ENCODE data around the gene NAA30. TPM values are rescaled to one million over a fixed set of nuclear protein-coding genes. Genes with fewer than 3 reads are reported as not detected.

NAA30 gene
- total RNA-seq, 4 donors from 2014 or later, result 11.6 to 17.7 (median 16.7) TPM

- H3K27me3 ChIP-seq, result no peaks in the 10 kb centered on the region
- no peak for DNase-seq (ENCODE audit: low spot score in 2 of 2)
- peaks cover 27% of the 10 kb centered on the region for H3K36me3 ChIP-seq
- 98% methylated on average over 2 of the region's 2 CpGs for WGBS
- no peaks in the 10 kb centered on the region for H3K4me1 ChIP-seq
- H3K9me3 ChIP-seq, result no peaks in the 10 kb centered on the region
- H3K27ac ChIP-seq, result no peak overlapping the region
- no peak overlapping the region for H3K4me3 ChIP-seq
- TF ChIP-seq POLR2A (IDR thresholded peaks at IDR 0.05) (no peak), EP300 (IDR thresholded peaks at IDR 0.05) (no peak), CTCF (IDR thresholded peaks at IDR 0.05) (no peak), POLR2AphosphoS5 (IDR thresholded peaks at IDR 0.05) (no peak)
These were observed 17.7 kb downstream of the NAA30 start for GRCh38 chr14:57408037-57408436.

GRCh38 chr14:57408634-57409033 is 18.2 kb downstream of the NAA30 start:
- Histone ChIP-seq H3K4me1 (no peaks in the 10 kb centered on the region), H3K27ac (no peak overlapping the region), H3K27me3 (no peaks in the 10 kb centered on the region), H3K36me3 (peaks cover 27% of the 10 kb centered on the region), H3K4me3 (no peak overlapping the region), H3K9me3 (no peaks in the 10 kb centered on the region)
- WGBS, result 69% methylated on average over 1 of the region's 1 CpG
- TF ChIP-seq POLR2A (IDR thresholded peaks at IDR 0.05), result no peak
- no peak for TF ChIP-seq POLR2AphosphoS5 (IDR thresholded peaks at IDR 0.05)
- TF ChIP-seq CTCF (IDR thresholded peaks at IDR 0.05), result no peak
- no peak for TF ChIP-seq EP300 (IDR thresholded peaks at IDR 0.05)
- no peak for DNase-seq (ENCODE audit: low spot score in 2 of 2)

GRCh38 chr14:57412341-57412740 is 22.0 kb downstream of the NAA30 start:
- H3K4me3 ChIP-seq, result no peak overlapping the region
- TF ChIP-seq POLR2AphosphoS5 (IDR thresholded peaks at IDR 0.05) (no peak), EP300 (IDR thresholded peaks at IDR 0.05) (no peak), CTCF (IDR thresholded peaks at IDR 0.05) (no peak), POLR2A (IDR thresholded peaks at IDR 0.05) (no peak)
- no peak for DNase-seq (ENCODE audit: low spot score in 2 of 2)
- no peaks in the 10 kb centered on the region for H3K27me3 ChIP-seq
- peaks cover 19% of the 10 kb centered on the region for H3K36me3 ChIP-seq
- H3K27ac ChIP-seq, result no peak overlapping the region
- no peaks in the 10 kb centered on the region for H3K4me1 ChIP-seq
- 43% methylated on average over 2 of the region's 2 CpGs for WGBS
- no peaks in the 10 kb centered on the region for H3K9me3 ChIP-seq

GRCh38 chr14:57413849-57414248 is 23.5 kb downstream of the NAA30 start:
- 85% methylated on average over 2 of the region's 2 CpGs for WGBS
- Histone ChIP-seq H3K4me3 (no peak overlapping the region), H3K27me3 (no peaks in the 10 kb centered on the region), H3K4me1 (no peaks in the 10 kb centered on the region), H3K36me3 (peaks cover 15% of the 10 kb centered on the region), H3K9me3 (no peaks in the 10 kb centered on the region), H3K27ac (no peak overlapping the region)
- TF ChIP-seq POLR2AphosphoS5 (IDR thresholded peaks at IDR 0.05) (no peak), EP300 (IDR thresholded peaks at IDR 0.05) (no peak), POLR2A (IDR thresholded peaks at IDR 0.05) (no peak), CTCF (IDR thresholded peaks at IDR 0.05) (no peak)
- DNase-seq (ENCODE audit: low spot score in 2 of 2), result no peak

- H3K27me3 ChIP-seq, result no peaks in the 10 kb centered on the region
- H3K27ac ChIP-seq, result no peak overlapping the region
- TF ChIP-seq EP300 (IDR thresholded peaks at IDR 0.05) (no peak), CTCF (IDR thresholded peaks at IDR 0.05) (no peak), POLR2A (IDR thresholded peaks at IDR 0.05) (no peak), POLR2AphosphoS5 (IDR thresholded peaks at IDR 0.05) (no peak)
- no peaks in the 10 kb centered on the region for H3K36me3 ChIP-seq
- no peaks in the 10 kb centered on the region for H3K4me1 ChIP-seq
- H3K4me3 ChIP-seq, result no peak overlapping the region
- H3K9me3 ChIP-seq, result no peaks in the 10 kb centered on the region
- no peak for DNase-seq (ENCODE audit: low spot score in 2 of 2)
- WGBS, result 79% methylated on average over 1 of the region's 1 CpG
These were observed 26.8 kb downstream of the NAA30 start for GRCh38 chr14:57417228-57417627.

Data from suprapubic skin (tissue), 4 donors.